Astrocyte of the spinal cord (primary cell): ENCODE data around the gene PLEKHA3.

Experiments used
- DNase-seq: peaks from one replicate; pipeline ENCODE4 v3.0.0; 2011; ENCODE audit warnings: low read depth, low spot score
- H3K4me3 ChIP-seq: 2 replicates; pipeline ENCODE4 v1.5.1; 2011; ENCODE audit warnings: low read depth, mild to moderate bottlenecking, low read length, moderate library complexity
- in situ Hi-C: cut with HindIII; loops from 2 replicates; pipeline ENCODE4 v1.10.0; 2017; ENCODE audit warnings: low sequenced_read_pairs
- TF ChIP-seq, protein P1 (sequence below): IDR thresholded peaks from 2 replicates; pipeline ENCODE4 v1.5.1; 2012; ENCODE audit warnings: low read depth, mild to moderate bottlenecking, low read length, inconsistent platforms

PLEKHA3 gene

DNA sequence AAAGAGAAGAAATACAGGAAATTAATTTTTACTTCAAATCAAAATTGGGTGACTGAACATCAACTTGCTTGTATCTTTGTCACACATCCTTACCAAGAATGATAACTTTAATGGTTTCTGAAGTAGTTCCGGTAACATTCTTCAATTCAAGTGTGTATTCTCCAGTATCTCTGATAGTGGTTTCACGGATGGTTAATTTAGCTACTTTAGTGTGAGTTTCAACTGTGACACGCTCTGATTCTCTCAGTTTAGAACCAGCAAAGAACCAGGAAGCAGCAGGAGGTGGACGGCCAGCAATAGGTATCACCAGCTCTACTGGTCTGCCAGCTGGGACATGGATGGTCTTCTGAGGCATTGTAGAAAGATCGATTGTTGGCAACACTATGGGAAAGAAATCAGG lies 62.3 kb downstream of the PLEKHA3 start:
- H3K4me3 ChIP-seq, result no peak overlapping the region
- in situ Hi-C loops, result no loop called here
- DNase-seq, result no peak
- TF ChIP-seq, protein P1, sequence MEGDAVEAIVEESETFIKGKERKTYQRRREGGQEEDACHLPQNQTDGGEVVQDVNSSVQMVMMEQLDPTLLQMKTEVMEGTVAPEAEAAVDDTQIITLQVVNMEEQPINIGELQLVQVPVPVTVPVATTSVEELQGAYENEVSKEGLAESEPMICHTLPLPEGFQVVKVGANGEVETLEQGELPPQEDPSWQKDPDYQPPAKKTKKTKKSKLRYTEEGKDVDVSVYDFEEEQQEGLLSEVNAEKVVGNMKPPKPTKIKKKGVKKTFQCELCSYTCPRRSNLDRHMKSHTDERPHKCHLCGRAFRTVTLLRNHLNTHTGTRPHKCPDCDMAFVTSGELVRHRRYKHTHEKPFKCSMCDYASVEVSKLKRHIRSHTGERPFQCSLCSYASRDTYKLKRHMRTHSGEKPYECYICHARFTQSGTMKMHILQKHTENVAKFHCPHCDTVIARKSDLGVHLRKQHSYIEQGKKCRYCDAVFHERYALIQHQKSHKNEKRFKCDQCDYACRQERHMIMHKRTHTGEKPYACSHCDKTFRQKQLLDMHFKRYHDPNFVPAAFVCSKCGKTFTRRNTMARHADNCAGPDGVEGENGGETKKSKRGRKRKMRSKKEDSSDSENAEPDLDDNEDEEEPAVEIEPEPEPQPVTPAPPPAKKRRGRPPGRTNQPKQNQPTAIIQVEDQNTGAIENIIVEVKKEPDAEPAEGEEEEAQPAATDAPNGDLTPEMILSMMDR, result no peak

DNA sequence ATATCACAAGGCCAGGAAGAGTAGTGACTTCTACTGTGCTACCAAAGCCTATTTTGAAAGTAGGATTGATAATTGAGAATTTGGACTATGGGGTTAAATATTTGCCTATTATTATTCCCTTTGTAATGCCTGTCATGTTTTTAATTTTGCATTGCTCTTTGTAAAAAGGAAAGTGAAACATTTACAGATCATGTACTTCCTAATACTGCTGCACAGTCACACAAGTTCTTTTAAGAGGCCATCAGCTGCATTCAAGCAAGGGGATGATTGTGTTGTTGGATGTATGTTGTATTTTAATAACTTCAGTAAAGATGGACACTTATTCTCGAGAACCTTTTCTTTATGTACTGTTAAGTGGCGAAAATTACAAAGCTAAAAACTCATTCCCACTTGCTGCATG lies 70.1 kb downstream of the PLEKHA3 start:
- no peak overlapping the region for H3K4me3 ChIP-seq
- in situ Hi-C loops, result no loop called here
- TF ChIP-seq, protein P1, result no peak
- DNase-seq, result no peak

DNA sequence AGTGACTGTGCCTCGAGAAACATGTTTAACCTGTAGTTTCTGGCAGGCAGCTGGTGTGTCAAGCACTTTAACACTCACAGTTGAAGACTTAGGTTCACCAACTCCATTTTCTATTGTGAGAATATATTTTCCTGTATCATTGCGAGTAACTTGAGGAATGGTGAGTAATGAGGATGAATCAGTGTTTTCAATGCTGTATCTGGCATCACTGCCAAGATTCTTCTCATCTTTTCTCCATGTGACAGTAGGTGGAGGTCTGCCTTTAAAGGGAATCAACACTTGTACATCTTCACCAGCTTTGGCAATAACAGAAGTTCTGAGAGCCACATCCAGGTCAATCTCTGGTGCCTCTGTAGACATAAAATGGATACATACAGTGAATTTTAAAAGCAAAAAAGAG lies 72.8 kb downstream of the PLEKHA3 start:
- no peak overlapping the region for H3K4me3 ChIP-seq
- TF ChIP-seq, protein P1, result no peak
- peak; percentile 83 for DNase-seq
- in situ Hi-C loops, result no loop called here
